COR-L47 (cell line): Measurements from ENCODE around the gene NPEPL1.
"Not testable (repeated sequence)": the region's sequence is repeated elsewhere in the genome, so short reads cannot be mapped to it uniquely, and the experiment has no call there.

ENCODE experiments used
- DNase-seq: peaks from one replicate; lab custom pipeline; 2025; lab: John Stamatoyannopoulos, UW

NPEPL1 gene

DNA sequence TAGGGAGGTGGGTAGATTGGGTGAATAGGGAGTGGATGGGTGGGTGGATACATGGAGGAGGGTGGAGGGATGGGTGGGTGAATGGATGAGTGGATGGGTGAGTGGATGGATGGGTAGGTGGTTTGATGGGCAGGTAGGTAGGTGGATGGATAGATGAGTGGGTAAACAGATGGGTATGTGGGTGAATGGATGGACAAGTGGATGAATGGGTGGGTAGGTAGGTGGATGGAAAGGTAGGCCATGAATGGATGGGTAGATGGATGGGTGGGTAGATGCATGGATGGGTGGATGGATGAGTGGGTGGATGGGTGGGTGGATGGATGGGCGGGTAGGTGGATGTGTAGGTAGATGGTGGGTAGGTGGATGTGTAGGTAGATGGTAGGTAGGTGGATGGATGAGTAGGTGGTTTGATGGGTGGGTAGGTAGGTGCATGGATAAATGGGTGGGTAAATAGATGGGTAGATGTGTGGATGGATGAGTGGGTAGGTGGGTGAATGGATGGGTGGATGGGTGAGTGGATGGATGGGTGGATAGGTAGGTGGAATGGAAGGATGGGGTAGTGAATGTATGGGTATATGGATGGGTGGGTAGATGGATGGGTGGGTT is 51.4 kb downstream of the NPEPL1 start:
- no peak for DNase-seq

DNA sequence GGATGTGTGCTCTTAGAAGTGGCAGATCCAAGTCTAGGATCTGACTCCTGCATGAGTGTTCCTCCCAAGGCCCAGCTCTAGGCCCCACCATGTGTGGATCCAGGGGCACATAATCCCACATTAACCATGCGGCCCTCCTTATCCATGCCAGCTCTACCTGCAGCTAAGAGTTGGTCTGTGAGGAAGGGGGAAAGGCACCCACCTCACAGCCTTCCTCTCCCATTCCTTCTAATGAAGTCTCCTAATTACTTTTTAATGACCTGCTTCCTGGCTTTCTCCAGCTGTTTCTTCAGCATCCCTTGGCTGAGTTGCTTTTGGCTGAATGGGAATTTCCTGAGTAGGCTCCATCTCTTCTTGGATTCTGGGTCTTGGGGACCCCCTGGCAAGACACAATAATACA is 52.2 kb downstream of the NPEPL1 start:
- no peak for DNase-seq

- no peak for DNase-seq
Observed at GRCh38 chr20:58745391-58745790, 52.8 kb downstream of the NPEPL1 start.

GRCh38 chr20:58746620-58747019 is 54.0 kb downstream of the NPEPL1 start:
- no peak for DNase-seq

DNA sequence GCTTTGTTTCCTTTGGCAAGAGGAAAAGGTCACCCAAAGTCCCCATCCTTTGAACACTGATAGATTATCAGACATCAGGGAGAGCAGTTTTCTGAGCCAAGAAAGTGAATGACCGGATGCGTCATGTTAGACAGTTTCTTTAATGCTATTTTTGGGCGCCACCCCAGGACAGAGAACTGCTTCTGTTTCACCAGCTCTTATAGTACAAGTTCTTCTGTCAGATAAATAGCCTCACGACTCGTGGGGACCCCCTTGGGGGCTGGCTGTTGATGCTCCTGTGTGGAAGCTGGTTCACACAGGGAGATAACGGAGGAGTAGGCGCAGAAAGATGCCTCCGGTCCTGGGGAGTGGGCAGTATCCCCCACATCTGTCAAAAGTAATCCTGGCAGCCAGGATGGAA is 54.6 kb downstream of the NPEPL1 start:
- DNase-seq: no peak

DNA sequence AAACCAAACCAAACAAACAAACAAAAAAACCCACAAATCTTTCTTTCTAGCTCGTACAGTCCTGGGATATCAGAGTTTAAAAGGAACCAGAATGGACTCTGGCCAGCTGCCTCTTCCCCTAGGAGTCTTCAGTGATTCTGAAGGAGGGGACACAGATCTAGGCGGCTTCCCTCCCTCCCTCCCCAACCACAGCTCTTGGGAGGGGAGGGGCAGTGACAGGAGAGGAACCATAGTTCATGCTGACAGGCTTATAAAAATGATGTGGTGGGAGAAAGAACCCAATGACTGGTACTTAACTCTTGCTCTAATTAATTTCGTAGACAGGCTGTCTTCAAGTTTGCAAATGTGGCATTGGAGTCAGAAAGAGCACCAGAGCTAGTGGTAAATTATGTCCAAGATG is 56.0 kb downstream of the NPEPL1 start:
- no peak for DNase-seq

DNA sequence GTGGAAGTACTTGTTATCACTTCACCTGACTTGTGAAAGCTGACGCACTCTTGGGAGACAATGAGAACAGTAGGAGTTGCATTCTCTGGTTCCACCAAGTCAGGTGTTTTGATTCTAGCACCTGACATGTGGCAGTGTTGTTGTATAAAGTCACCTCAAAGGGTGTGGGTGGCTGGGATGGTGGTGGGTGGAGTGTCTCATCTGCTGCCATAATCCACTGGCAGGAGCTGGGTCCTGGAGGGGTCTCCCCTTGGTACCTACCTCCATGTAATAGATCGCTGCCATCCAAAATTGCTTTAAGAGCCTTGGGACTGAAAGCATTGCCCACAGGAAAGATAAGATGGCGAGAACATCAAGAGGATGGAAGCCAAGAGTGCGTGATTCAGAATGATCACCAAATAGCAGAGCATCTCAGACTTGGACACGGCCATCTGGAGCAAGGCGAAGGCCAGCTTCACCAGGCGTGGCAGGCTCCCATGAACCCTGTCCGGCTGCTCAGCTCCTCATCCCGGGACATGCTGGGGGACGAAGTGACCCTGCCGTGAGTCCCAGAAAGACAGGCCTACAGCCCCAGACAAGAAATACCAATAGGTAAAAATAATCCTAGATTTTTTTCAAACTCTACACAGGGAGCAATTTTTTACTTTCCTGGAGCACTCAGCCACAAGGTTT is 56.6 kb downstream of the NPEPL1 start:
- DNase-seq: no peak

DNA sequence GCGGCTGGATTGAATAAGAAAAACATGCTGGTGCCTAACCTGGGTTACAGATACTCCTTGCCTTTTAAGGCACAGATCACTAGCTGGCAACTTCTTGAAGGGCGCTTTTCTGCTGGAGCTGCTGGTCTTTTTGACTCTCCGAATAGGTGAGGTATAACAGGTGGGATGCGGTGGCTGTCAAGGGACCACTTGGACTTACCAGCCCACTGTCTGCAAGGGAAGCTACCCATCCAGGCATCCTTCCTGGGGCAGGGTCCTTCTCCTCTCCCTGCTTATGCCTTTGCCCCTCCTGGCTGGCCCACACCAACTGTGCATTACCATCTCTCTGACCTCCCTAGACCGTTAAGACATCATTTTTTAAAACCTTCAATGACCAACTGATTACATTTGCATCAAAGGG is 57.4 kb downstream of the NPEPL1 start:
- DNase-seq: no peak

DNA sequence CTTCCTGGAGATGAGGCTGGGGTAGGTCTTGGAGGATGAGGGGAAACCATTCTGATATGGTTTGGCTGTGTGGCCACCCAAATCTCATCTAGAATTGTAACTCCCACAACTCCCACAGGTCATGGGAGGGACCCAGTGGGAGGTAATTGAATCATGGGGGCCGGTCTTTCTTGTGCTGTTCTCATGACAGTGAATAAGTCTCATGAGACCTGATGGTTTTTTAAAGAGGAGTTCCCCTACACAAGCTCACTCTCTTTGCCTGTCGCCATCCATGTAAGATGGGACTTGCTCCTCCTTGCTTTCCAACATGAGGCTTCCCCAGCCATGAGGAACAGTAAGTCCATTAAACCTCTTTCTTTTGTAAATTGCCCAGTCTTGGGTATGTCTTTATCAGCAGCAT is 58.1 kb downstream of the NPEPL1 start:
- not testable (repeated sequence) for DNase-seq

DNA sequence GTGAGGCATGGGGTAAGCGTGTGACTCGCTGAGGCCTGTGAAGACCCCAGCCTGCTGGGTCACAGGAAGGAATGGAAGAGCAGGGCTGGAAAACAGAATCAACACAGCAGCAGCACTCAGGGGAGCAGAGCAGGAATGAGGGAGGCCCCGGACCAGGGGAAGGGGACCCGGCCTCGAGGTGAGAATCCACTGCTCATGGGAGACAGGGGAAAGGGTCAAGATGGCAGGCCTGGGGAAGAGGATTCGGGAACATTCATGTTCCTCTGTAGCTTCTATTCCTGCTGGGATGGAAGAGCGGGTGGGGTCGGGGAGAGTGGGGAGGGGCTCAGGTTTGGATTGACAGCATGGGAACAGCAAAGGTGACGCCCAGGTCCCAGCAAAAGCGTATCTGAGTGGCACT is 59.4 kb downstream of the NPEPL1 start:
- no peak for DNase-seq

- DNase-seq: no peak
Observed at GRCh38 chr20:58752565-58752964, 60.0 kb downstream of the NPEPL1 start.

DNA sequence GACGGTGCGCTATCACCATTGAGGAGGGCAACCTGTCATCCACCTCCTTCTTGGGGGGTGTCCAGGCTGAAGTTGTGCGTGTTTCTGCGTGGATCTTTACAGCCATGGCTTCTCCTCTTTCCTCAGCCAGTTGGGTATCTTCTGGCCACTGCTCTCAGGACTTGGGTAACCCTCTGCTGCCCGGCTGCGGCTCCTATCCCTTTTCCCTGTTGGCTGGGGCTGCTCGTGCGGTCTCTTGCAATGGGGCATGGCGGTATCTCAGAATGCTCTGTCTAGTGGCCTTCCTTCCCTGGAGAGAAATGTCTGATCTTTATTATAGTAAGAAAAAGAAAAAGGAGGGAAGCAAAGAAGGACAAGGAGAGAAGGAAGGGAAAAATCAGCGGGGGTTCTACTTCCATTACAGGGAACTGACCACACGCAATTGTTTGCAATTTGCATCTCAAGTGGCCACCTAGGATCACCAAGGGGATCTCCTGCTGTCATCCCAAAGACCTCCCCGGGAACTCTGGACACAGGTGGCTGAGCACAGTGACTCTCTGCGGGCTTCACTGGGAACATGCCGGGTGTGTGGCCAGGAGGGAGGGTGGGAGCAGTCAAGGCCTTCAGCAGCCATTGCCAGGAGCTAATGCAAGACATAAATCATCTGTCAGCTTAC is 60.8 kb downstream of the NPEPL1 start:
- DNase-seq: no peak

DNA sequence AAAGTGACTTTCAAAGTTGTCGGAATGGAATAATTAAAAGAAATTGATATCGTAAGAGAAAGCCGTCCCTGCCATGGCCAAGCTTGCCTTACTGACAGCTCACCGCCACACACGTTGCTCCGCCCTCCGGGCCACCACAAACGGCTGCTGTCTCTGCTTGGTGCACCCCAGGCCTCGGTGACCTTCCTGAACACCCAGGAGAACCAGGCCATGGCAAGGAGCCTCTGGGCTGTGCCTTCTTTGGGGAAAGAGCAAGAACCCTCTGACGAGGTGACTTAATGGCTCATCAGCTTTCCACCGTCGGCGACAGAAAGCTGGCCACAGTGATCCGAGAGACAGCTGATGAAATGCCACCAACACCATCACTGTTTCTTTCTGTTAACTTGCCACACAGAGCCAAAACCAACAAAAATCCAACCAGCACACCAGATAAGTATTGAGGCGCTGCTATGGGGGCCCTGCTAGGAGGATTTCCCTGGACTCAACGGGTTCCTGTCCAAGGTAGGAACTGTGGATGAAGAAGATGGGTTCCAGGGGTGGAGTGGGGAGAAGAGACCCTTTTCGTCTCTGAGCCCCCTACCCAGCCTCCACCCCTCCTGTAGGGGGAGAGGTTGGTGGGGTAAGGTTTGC is 61.4 kb downstream of the NPEPL1 start:
- no peak for DNase-seq

DNA sequence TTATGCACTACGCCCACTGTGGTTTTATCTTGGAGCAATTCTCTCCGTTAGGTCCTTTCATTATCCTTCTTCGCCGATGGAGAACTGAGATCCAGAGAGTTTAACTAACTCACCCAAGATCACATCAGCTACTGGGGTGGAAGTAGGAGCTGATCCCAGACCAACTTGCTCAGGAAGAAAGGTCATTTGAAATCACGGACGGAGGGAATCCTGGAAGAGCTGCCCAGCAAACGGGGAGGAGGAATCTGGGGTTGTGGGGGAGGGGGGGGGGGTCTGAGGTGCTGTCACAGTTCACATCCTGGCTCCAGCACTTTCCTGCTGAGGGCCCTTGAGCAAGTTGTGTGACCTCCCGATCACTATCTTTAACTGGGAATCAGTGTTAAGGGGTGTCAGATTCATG is 62.0 kb downstream of the NPEPL1 start:
- no peak for DNase-seq

- DNase-seq: no peak
Observed at GRCh38 chr20:58755062-58755697, 62.6 kb downstream of the NPEPL1 start.

GRCh38 chr20:58755766-58756449 is 63.3 kb downstream of the NPEPL1 start:
- no peak for DNase-seq

DNA sequence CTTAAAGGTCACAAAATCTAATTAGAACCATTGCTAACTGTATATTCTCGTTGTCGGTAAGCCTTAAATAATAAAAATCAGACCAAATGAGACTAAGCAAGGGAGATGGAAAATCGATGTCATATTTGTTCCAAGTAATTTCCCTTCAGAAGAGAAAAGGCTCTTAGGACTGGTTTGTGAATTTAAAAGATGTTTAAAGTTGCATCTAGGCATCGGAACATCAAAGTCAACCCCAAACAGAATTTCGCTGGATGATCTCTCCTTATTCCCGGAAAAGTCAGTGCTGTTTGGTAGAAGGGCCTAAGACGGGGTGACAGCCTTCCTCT is 63.8 kb downstream of the NPEPL1 start:
- DNase-seq: no peak

GRCh38 chr20:58757647-58758046 is 65.0 kb downstream of the NPEPL1 start:
- not testable (repeated sequence) for DNase-seq

GRCh38 chr20:58759947-58760346 is 67.3 kb downstream of the NPEPL1 start:
- DNase-seq: no peak

DNA sequence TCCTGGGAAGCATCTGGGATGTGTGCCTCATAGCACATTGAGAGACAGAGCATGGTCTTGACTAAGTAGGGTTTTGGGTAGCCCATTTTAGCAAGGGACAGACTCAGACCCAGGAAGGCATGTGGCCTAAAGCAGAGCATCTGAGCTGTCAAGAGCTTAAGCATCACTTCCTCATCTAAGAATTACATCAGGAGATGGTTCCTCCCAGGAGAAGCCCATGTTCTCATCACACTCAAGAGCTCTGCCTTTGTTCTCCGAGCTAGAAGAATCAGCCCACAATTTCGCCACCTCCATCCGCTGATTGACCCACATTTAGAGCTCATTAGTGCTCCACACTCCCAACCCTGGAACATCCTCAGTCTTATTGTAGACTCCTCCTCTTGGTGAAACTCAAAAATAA is 68.3 kb downstream of the NPEPL1 start:
- DNase-seq: no peak

- no peak for DNase-seq
Observed at GRCh38 chr20:58762120-58762519, 69.5 kb downstream of the NPEPL1 start.

DNA sequence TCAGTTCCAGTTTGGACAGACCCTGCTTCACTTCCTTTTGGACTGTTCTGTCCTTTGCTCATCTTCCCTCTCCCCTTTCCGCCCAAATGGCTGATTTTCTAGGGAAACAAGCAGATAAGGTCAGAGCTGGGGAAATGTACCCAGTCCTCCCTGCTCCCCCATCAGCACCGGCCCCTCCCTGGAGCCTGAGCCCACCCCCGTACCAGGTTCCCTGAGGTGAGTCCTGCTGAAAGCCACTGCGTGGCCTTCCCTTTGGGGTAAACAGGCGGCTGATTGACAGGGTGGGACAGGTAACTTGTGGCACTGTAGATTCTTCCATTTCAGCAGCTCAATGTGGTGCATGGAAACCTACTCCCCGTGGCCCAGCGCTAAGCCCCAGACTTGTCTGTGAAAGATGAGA is 70.5 kb downstream of the NPEPL1 start:
- no peak for DNase-seq
